ENCODE measurements around the gene PRKCSH.
"Not testable (repeated sequence)": the region's sequence is repeated elsewhere in the genome, so short reads cannot be mapped to it uniquely, and the experiment has no call there.

Gene PRKCSH

GRCh38 chr19:11401808-11402543 lies 33.5 kb upstream of the PRKCSH start:
- Histone ChIP-seq H3K27ac (ENCODE audit: low read length) (no peak overlapping the region), H3K9me3 (ENCODE audit: insufficient read depth, low read length) (no peaks in the 10 kb centered on the region), H3K79me2 (ENCODE audit: low read length) (no peaks in the 10 kb centered on the region), H2AFZ (ENCODE audit: low read depth, low read length) (no peak overlapping the region), H3K4me3 (ENCODE audit: low read length) (no peak overlapping the region), H3K9ac (ENCODE audit: low read length) (no peak overlapping the region), H3K27me3 (ENCODE audit: low read depth, low read length) (no peaks in the 10 kb centered on the region), H3K36me3 (replicated peaks; ENCODE audit: low read depth, low read length) (no peaks in the 10 kb centered on the region), H4K20me1 (ENCODE audit: insufficient read depth, low read length) (no peaks in the 10 kb centered on the region), H3K4me1 (ENCODE audit: low read length) (no peaks in the 10 kb centered on the region), H3K4me2 (ENCODE audit: low read length) (no peak overlapping the region)
- TF ChIP-seq CTCF (IDR thresholded peaks at IDR 0.05; ENCODE audit: low read depth, low read length) (no peak), EZH2phosphoT487 (IDR thresholded peaks at IDR 0.05; ENCODE audit: low read depth) (no peak)

GRCh38 chr19:11404588-11405222 lies 30.7 kb upstream of the PRKCSH start:
- no peak overlapping the region for H3K27ac ChIP-seq (ENCODE audit: low read length)
- H3K36me3 ChIP-seq (replicated peaks; ENCODE audit: low read depth, low read length), result no peaks in the 10 kb centered on the region
- no peak overlapping the region for H3K4me3 ChIP-seq (ENCODE audit: low read length)
- H3K4me1 ChIP-seq (ENCODE audit: low read length), result no peaks in the 10 kb centered on the region
- H3K9me3 ChIP-seq (ENCODE audit: insufficient read depth, low read length), result no peaks in the 10 kb centered on the region
- no peaks in the 10 kb centered on the region for H3K79me2 ChIP-seq (ENCODE audit: low read length)
- no peak overlapping the region for H2AFZ ChIP-seq (ENCODE audit: low read depth, low read length)
- H4K20me1 ChIP-seq (ENCODE audit: insufficient read depth, low read length), result no peaks in the 10 kb centered on the region
- TF ChIP-seq EZH2phosphoT487 (IDR thresholded peaks at IDR 0.05; ENCODE audit: low read depth) (no peak), CTCF (IDR thresholded peaks at IDR 0.05; ENCODE audit: low read depth, low read length) (no peak)
- H3K27me3 ChIP-seq (ENCODE audit: low read depth, low read length), result no peaks in the 10 kb centered on the region
- no peak overlapping the region for H3K9ac ChIP-seq (ENCODE audit: low read length)
- no peak overlapping the region for H3K4me2 ChIP-seq (ENCODE audit: low read length)

- Histone ChIP-seq H3K4me3 (ENCODE audit: low read length) (no peak overlapping the region), H3K27me3 (ENCODE audit: low read depth, low read length) (no peaks in the 10 kb centered on the region), H3K36me3 (replicated peaks; ENCODE audit: low read depth, low read length) (no peaks in the 10 kb centered on the region), H3K4me2 (ENCODE audit: low read length) (0 out of 2 replicates have a peak overlapping the region, but pooled peaks have one; percentile 6), H3K27ac (ENCODE audit: low read length) (no peak overlapping the region), H3K4me1 (ENCODE audit: low read length) (no peaks in the 10 kb centered on the region), H3K9me3 (ENCODE audit: insufficient read depth, low read length) (no peaks in the 10 kb centered on the region), H3K79me2 (ENCODE audit: low read length) (no peaks in the 10 kb centered on the region), H4K20me1 (ENCODE audit: insufficient read depth, low read length) (no peaks in the 10 kb centered on the region), H3K9ac (ENCODE audit: low read length) (no peak overlapping the region), H2AFZ (ENCODE audit: low read depth, low read length) (no peak overlapping the region)
- TF ChIP-seq CTCF (IDR thresholded peaks at IDR 0.05; ENCODE audit: low read depth, low read length), result peak; percentile 14; the same call in 1 of the 2 replicates
- no peak for TF ChIP-seq EZH2phosphoT487 (IDR thresholded peaks at IDR 0.05; ENCODE audit: low read depth)
Measured at GRCh38 chr19:11405846-11406643, 29.4 kb upstream of the PRKCSH start.

- not testable (repeated sequence) for H2AFZ ChIP-seq (ENCODE audit: low read depth, low read length); H3K4me3 ChIP-seq (ENCODE audit: low read length); H3K4me2 ChIP-seq (ENCODE audit: low read length); H3K4me1 ChIP-seq (ENCODE audit: low read length); H3K27me3 ChIP-seq (ENCODE audit: low read depth, low read length); H3K27ac ChIP-seq (ENCODE audit: low read length); H3K9me3 ChIP-seq (ENCODE audit: insufficient read depth, low read length); H3K79me2 ChIP-seq (ENCODE audit: low read length); H3K36me3 ChIP-seq (replicated peaks; ENCODE audit: low read depth, low read length); H4K20me1 ChIP-seq (ENCODE audit: insufficient read depth, low read length); H3K9ac ChIP-seq (ENCODE audit: low read length)
Measured at GRCh38 chr19:11406703-11407236, 28.7 kb upstream of the PRKCSH start.

Measured in OCI-LY3 (cell line).